ENCODE measurements around the gene ASB3.
A peak's percentile ranks its signal among the peaks of the same experiment; 100 is the strongest.

Gene ASB3

DNA sequence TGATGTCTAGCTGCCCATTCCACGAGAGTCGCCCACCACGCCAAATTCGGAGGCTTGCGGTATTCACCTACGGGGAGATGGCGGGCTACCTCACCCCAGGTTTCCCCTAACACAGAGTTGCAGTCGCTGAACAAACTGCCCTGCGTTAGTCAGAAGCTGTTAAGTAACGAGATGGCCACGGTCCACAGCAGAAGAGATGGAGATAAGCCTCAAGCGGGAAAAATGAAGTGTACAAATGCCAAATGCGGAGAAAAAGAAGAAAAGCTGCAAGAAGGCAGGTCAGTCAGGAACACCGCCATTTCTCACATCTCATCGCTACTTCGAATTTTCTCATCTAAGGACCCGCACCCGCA is 425 bp downstream of the ASB3 start:
- Histone ChIP-seq H3K4me1 (ENCODE audit: low read length) (peaks cover 6% of the 10 kb centered on the region; the same call in 1 of the 2 replicates), H3K79me2 (ENCODE audit: low read length) (peaks cover 100% of the 10 kb centered on the region), H2AFZ (ENCODE audit: low read length) (peak overlapping the region; percentile 93), H3F3A (ENCODE audit: insufficient read depth, low read length) (peaks cover 9% of the 10 kb centered on the region), H3K36me3 (replicated peaks; ENCODE audit: insufficient read depth, low read length) (no peaks in the 10 kb centered on the region), H3K4me3 (ENCODE audit: low read length) (peak overlapping the region; percentile 87), H3K27ac (ENCODE audit: low read length) (peak overlapping the region; percentile 62), H3K4me2 (ENCODE audit: low read depth, low read length) (peak overlapping the region; percentile 52), H3K27me3 (replicated peaks; ENCODE audit: insufficient read depth, low read length) (no peaks in the 10 kb centered on the region), H3K9me3 (replicated peaks; ENCODE audit: insufficient read depth, low read length) (no peaks in the 10 kb centered on the region), H3K9me2 (replicated peaks; ENCODE audit: insufficient read depth, low read length) (no peaks in the 10 kb centered on the region), H3K9ac (ENCODE audit: low read length) (peak overlapping the region; percentile 79), H4K20me1 (ENCODE audit: insufficient read depth, low read length) (no peaks in the 10 kb centered on the region)
- DNase-seq = peak; percentile 7
- TF ChIP-seq EZH2 (optimal IDR thresholded peaks at IDR 0.05; ENCODE audit: low read depth, low read length) = no peak
- TF ChIP-seq EZH2phosphoT487 (IDR thresholded peaks at IDR 0.05; ENCODE audit: low read length) = no peak
- TF ChIP-seq, protein P1, sequence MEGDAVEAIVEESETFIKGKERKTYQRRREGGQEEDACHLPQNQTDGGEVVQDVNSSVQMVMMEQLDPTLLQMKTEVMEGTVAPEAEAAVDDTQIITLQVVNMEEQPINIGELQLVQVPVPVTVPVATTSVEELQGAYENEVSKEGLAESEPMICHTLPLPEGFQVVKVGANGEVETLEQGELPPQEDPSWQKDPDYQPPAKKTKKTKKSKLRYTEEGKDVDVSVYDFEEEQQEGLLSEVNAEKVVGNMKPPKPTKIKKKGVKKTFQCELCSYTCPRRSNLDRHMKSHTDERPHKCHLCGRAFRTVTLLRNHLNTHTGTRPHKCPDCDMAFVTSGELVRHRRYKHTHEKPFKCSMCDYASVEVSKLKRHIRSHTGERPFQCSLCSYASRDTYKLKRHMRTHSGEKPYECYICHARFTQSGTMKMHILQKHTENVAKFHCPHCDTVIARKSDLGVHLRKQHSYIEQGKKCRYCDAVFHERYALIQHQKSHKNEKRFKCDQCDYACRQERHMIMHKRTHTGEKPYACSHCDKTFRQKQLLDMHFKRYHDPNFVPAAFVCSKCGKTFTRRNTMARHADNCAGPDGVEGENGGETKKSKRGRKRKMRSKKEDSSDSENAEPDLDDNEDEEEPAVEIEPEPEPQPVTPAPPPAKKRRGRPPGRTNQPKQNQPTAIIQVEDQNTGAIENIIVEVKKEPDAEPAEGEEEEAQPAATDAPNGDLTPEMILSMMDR (IDR thresholded peaks at IDR 0.05; ENCODE audit: low read length) = no peak

DNA sequence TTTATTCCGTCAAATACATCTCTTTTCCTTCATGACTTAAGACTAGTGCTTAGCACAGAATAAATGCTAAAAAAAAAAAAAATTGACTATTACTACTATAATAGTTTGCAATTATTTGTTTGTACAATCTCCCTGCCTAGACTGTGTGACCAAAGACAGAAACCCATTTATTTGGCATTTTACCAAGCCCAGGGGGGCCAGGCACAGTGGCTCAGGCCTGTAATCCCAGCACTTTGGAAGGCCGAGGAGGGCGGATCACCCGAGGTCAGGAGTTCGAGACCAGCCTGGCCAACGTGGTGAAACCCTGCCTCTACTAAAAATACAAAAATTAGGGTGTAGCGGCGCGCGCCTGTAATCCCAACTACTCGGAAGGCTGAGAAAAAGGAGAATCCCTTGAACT is 1.4 kb downstream of the ASB3 start:
- Histone ChIP-seq H3K9me2 (replicated peaks; ENCODE audit: insufficient read depth, low read length) (no peaks in the 10 kb centered on the region), H3K9me3 (replicated peaks; ENCODE audit: insufficient read depth, low read length) (no peaks in the 10 kb centered on the region), H2AFZ (ENCODE audit: low read length) (no peak overlapping the region), H3K4me1 (ENCODE audit: low read length) (peaks cover 6% of the 10 kb centered on the region; the same call in 1 of the 2 replicates), H3F3A (ENCODE audit: insufficient read depth, low read length) (peaks cover 9% of the 10 kb centered on the region), H3K4me3 (ENCODE audit: low read length) (no peak overlapping the region), H3K79me2 (ENCODE audit: low read length) (peaks cover 100% of the 10 kb centered on the region), H3K27me3 (replicated peaks; ENCODE audit: insufficient read depth, low read length) (no peaks in the 10 kb centered on the region), H3K36me3 (replicated peaks; ENCODE audit: insufficient read depth, low read length) (no peaks in the 10 kb centered on the region), H3K27ac (ENCODE audit: low read length) (no peak overlapping the region), H3K4me2 (ENCODE audit: low read depth, low read length) (peak overlapping the region; percentile 52), H3K9ac (ENCODE audit: low read length) (peak overlapping the region; percentile 79; the same call in 1 of the 2 replicates), H4K20me1 (ENCODE audit: insufficient read depth, low read length) (no peaks in the 10 kb centered on the region)
- DNase-seq = no peak
- TF ChIP-seq EZH2 (optimal IDR thresholded peaks at IDR 0.05; ENCODE audit: low read depth, low read length) (no peak), EZH2phosphoT487 (IDR thresholded peaks at IDR 0.05; ENCODE audit: low read length) (no peak)
- TF ChIP-seq, protein P1 (IDR thresholded peaks at IDR 0.05; ENCODE audit: low read length) = no peak

DNA sequence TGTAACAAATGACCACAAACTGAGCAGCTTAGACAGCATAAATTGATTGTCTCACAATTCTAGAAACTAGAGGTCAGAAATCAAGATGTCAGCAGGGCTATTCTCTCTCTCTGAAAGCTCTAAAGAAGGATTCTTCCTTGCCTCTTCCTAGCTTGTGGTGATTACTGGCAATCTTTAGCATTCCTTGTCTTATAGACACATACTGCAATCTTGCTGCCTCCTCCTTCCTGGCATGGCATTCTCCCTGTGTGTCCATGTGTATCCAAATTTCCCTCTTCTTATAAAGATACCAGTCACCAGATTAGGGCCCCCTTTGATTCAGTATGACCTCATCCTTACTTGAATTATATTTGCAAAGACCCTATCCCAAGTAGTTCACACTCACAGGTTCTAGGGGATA is 2.3 kb downstream of the ASB3 start:
- H3F3A ChIP-seq (ENCODE audit: insufficient read depth, low read length) = peaks cover 9% of the 10 kb centered on the region
- H3K27me3 ChIP-seq (replicated peaks; ENCODE audit: insufficient read depth, low read length) = no peaks in the 10 kb centered on the region
- H4K20me1 ChIP-seq (ENCODE audit: insufficient read depth, low read length) = no peaks in the 10 kb centered on the region
- H3K9me3 ChIP-seq (replicated peaks; ENCODE audit: insufficient read depth, low read length) = no peaks in the 10 kb centered on the region
- H3K27ac ChIP-seq (ENCODE audit: low read length) = no peak overlapping the region
- H3K9ac ChIP-seq (ENCODE audit: low read length) = no peak overlapping the region
- H3K79me2 ChIP-seq (ENCODE audit: low read length) = peaks cover 100% of the 10 kb centered on the region
- no peak for DNase-seq
- H3K4me1 ChIP-seq (ENCODE audit: low read length) = peaks cover 6% of the 10 kb centered on the region; the same call in 1 of the 2 replicates
- TF ChIP-seq, protein P1 (IDR thresholded peaks at IDR 0.05; ENCODE audit: low read length) = no peak
- TF ChIP-seq EZH2phosphoT487 (IDR thresholded peaks at IDR 0.05; ENCODE audit: low read length) = no peak
- TF ChIP-seq EZH2 (optimal IDR thresholded peaks at IDR 0.05; ENCODE audit: low read depth, low read length) = no peak
- peak overlapping the region; percentile 52; the same call in 1 of the 2 replicates for H3K4me2 ChIP-seq (ENCODE audit: low read depth, low read length)
- no peaks in the 10 kb centered on the region for H3K36me3 ChIP-seq (replicated peaks; ENCODE audit: insufficient read depth, low read length)
- H3K4me3 ChIP-seq (ENCODE audit: low read length) = no peak overlapping the region
- no peak overlapping the region for H2AFZ ChIP-seq (ENCODE audit: low read length)
- H3K9me2 ChIP-seq (replicated peaks; ENCODE audit: insufficient read depth, low read length) = no peaks in the 10 kb centered on the region

Data from MM.1S (cell line).